ENCODE results near the gene PPME1.

The PPME1 gene

DNA sequence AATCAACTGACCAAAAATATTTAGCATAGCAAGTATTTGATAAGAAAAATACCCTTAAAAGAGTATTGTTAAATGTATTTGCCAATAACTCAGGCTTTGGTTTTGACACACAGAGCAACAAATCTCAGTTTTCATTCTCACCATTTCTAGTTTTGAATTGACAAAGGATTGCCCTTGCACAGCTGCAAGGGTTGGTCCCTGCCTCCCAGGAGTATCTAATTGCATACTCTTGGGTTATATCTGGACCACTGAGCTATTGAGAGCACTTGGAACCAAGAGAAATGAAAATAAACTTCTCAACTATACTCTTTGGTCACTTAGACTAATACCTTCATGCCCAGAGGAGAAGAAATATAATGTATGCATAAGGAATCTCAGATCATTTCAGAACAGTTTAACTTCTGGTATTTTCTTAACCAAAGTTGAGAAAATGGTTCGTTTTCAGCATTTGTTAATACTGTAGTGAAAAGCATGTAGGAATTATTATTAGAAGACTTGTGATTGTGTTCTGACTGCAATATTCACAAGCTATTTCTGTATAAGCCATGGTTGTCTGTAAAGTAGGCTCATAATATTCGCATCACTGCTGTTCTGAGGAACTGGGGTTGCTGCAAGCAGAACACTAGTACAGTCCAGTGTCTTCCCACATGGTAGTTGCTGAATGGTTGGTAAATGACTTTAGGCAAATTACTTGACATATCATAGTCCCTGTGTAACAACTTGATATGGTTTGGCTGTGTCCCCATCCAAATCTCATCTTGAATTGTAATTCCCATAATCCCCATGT lies 8.2 kb upstream of the PPME1 start:
- DNase-seq, result no peak

DNA sequence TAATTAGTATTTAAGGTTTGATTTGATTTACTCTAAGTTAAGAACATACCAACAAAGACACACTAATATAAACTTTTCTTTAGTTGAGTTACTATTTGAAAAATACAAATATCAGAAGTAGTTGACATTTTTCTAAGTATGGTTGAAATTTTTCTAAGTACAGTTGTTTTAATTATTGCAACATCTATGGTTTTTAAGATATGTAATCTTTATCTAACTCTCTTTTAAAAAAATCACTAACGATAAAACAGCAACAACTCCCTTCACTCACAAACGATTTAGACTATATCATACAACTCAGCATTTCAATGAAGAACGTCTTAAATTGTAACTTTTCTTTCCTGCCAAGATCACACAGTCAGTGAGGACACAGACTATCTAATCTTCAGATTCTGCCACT lies 2.3 kb upstream of the PPME1 start:
- DNase-seq, result no peak

DNA sequence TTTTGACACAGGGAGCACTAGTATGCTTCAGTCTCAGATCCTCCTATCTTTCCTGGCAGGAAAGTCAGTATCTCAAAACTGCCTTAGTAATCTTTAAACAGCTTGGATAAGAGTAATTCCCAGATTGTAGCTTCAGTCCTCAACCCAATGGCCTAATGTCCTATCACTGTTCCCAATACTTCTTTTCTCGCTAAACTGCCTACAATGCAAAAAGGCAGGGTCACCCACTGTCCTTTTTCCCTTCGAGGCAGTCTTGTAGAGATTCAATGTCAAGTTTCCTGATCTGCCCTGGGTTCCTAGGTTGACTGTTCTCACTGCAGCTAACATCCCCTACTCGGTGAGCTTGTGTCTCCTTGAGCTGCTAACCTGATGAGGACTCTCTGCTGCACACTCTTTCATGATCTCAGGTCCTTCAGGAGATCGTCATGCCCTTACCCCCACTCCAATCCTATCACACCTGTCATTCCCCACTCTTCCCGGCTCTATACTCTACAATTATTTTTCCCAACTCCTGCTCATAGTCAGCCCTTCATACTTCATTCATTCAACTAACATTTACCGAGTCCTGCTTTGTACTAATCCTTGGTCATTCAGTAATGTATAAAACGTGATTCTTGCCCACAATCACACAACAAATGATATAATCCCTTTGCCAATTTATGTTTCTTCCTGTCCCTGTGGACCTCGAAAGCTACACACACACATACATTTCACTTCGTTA lies 1.2 kb upstream of the PPME1 start:
- no peak for DNase-seq

DNA sequence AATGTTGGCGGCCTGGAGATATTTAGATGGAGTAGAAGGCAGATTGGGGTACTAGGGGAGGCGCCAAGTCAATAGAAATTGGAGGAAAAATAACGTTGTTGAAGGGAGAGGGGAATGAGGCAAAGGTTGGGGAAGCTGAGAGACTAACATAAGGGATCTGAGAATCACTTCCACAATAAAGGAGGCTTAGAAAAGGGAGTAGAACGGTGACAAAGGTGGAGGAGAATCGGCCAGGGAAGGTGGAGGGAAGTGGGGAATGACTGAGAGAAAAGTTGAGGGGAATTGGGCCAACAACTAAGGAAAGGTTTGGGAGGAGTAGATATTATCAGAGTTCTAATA lies 510 bp downstream of the PPME1 start:
- DNase-seq, result no peak

DNA sequence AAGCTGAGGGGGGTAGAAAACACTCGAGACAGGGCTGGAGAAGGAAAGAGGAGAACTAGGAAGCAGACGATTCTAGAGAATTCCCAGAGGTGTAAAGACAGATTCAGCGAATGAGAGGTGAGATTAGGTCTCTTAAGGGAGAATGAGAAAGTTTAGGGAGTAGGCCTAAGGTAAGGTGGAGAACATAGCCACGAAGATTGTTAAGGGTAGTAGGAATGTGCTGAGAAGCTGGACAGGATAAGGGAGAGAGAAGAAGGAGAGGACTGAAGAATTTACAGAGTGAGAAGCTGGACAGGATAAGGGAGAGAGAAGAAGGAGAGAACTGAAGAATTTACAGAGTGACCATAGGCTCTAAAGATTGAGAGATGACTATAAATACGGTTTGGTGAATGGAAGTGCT lies 908 bp downstream of the PPME1 start:
- no peak for DNase-seq

DNA sequence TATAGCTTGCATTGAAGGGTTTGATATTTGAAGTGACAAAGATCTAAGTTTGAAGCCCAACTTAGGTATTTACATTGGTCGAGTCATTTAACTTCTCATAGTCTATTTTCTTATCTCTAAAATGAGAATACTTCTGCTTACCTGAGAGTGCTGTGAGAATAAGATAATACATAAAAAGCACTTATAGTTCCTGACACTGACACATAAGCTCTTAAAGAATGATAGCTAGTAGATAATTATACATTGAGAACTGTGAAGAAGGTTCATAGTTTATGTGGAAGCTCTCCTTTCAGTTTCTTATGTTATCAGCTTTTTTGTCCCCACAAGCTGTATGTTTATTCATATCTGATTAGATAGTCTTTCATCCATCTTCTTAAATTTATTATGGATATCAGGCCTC lies 4.8 kb downstream of the PPME1 start:
- no peak for DNase-seq

DNA sequence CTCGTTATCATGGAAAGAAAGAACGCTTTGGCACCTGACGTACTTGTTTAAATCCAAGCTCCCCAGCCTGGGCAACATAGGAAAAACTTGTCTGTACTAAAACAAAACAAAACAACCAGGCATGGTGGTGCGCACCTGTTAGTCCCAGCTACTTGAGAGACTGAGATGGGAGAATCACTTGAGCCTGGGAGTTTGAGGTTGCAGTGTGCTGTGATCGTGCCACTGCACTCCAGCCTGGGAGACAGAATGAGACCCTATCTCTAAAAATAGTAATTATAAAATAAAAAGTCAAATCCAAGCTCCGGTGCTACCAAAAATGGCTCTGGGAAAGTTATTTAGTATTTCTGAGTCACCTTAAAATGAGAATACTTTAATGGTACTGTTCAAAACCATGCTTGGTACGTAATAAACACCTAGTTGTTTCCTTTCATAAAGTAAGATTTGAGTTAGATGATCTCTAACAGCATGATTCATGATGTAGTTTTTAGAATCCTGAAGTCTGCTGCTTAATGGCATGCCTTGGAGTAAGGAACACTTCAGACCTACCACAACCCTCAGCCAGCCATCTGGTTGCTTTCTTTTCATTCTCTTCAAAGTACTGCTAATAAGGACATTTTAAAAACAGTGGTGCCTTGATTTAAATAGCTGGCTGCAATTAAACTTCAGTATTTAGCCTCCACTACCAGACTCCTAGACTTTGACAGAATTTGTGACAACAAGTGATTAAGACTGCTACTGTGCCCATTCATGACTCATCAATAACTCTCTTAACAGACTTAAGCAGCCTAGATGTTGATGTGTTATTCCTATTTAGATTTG lies 8.4 kb downstream of the PPME1 start:
- no peak for DNase-seq

DNA sequence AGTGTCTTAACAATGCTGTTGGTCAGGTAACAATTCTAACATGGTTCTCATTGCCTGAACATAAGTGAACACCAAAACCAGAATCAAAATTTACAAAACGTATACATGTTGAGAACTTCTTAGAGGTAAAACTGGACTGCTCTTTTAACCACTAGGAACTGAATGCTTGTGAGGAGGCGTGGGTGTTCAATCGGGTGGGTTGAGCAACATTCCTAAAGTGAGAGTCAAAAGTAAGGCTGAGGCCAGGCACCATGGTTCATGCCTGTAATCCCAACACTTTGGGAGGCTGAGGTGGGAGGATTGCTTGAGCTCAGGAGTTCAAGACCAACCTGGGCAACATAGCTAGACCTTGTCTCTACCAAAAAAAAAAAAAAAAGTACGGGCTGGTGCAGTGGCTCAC lies 11.5 kb downstream of the PPME1 start:
- DNase-seq, result no peak

DNA sequence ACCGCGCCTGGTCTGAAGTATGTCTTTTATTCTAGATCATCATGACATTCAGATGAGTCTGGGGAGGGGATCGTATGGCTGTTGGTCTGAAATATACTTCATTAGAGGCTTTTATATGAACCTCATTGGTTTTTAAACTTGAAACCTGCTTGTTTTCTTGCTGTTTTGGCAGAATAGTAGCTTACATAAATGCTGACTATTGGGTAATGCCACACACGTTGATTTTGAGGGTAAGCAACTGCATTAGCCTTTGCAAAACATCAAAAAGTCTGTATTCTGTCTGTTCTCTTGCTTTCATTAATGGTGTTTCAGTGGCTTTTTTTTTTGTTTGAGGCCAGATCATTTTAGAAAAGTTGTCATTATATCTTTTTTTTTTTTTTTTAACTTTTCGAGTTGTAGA lies 14.2 kb downstream of the PPME1 start:
- no peak for DNase-seq

DNA sequence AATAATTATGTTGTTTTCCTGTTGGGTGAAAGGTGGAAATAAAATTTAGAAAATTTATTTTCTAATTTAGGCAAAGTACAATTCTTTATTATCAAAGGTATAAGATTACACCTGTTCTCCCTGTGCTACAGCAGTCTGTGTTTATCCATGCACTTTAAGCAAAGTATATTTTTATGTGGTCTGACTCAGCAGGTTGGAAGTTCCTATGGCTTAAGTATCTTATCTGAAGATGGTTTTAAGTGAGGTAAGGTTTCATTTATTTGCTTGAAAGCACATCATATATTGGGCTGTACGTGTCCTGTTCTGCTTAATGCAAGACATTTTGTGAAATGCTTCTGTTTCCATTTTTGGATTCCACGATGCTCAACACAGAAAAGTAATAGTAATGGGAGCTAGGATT lies 14.6 kb downstream of the PPME1 start:
- DNase-seq, result no peak

DNA sequence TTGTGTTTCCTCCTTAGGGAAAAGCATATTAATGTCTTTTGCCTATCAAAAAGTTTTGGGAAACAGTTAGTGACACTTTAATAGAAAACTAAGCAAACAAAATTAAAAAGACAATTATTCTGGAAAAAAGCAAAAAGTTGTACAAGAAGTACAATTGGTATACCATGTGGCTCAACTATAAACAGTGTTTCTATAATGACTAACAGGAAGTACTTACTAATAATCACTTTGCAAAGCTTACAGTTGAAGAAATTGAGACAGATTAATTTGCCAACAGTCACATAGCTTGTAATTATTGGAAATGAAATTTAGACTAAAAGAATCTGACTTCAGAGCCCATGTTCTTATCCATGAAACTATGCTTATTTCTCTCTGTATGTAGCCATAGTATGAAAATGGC lies 24.7 kb downstream of the PPME1 start:
- DNase-seq, result no peak

DNA sequence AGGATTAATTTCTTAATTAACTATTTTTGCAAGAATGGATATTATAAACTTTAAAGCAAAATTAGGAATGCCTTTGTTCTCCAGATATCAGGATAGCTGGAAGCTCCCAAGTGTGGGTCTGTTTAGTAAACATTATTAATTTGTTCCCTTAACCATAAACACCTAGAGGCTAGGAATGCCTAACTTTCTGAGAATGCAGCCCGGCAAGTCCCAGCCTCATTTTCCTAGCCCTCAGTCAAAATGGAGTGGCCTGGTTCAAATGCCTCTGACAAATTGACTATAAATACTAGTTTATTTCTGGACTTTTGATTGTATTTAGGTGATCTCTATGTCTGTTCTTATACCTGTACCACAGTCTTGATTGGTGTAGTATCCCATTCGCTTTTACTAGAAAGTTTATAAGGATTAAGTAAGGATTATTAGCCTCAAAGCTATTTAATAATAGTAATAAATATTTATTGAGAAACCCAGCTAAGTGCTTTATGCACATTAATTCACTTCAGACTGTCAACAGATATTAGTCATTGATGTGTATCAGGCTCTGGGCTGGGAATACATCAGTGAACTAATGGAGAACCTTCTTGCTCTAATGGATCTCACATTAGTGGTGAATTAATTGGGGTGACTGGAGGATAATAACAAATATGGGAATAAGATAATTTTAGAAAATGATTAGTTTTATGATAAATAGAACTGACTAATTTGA lies 25.8 kb downstream of the PPME1 start:
- DNase-seq, result no peak

DNA sequence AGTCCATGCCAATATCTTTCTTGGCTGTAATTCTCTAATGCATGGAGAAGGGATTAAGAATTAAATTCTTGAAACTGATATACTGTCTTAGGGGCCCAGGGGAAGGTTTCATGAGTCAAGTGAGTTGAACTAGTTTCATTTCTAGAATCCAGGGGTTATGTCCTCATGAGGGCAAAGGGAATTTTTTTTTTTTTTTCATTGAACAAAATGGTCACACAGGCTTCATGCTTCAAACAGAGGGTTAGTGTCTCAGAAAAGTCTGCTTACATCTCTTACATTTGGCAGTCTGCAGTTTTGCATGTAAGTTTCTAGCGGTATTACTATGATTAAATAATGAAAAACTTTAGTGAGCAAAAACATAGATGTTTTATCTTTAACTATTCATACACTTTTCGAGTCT lies 32.9 kb downstream of the PPME1 start:
- DNase-seq, result no peak

DNA sequence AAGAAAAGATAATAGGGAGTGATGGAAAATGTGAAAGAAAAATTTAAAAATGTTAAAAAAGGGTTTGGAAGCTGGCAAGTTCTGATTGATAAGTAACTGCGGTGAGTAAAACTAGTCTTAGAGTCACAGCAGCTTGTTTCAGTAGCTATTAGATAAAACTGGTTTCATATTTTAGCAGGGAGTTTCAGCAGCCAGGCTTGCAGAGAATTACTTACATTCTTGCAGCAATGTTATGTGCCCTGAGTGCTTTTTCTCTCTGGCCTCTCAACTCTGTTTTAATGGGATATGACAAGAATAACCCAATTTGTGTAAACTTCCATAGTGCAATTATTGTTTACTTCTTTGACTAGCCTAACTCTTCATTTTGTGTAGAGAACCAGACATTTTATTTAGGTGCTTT lies 33.6 kb downstream of the PPME1 start:
- DNase-seq, result no peak

DNA sequence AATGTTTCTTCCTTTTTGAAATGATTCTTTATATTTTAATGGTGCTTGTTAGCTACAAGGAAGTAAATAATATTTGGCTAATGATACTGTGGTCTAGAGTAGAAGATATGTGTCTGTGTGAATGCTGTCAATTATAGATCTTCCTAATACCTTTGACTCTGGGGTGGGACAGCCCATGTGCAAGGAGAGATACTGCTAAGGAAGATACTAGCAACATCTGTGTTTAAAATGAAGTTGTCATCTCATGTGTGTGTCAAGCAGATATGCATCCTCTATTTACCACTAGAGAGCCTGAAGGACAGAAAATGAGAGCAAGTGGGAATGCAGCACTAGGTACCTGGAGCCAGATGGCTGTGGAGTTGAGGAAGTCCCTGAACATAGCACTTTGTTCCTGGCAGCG lies 34.1 kb downstream of the PPME1 start:
- no peak for DNase-seq

DNA sequence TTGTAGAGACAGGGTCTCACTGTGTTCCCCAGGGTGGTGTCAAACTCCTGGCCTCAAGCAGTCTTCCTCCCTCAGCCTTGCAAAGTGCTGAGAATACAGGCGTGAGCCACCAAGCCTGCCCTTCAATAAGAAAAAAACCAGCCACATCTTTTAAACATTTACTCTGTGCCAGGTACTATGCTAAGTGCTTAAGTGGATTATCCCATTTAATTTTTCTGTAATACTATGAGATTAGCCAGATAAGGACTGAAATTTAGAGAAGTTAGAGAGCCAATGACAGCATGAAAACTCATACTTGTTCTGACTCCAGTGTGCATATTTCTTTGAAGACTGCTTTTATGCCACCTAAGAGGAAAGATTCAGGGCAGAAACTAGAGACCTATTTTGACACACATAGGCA lies 35.7 kb downstream of the PPME1 start:
- DNase-seq, result no peak

DNA sequence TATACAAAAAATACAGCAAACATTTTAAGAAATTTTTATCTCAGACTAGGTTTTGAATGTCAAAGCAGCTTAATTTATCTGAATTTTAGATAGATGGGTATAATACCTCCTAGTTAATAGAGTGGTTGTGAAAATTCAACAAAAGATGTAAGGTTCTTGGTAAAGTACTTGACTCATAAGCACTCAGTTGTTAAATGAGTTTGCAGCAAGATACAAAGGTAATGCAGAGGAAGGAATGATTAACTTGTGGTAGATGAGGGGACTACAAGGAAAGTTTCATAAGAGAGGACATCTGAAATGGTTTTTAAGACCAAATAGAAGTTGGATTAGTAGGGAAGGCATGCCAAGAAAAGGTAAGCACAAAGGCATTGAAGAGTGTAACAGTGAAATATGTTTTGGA lies 37.4 kb downstream of the PPME1 start:
- DNase-seq, result no peak

DNA sequence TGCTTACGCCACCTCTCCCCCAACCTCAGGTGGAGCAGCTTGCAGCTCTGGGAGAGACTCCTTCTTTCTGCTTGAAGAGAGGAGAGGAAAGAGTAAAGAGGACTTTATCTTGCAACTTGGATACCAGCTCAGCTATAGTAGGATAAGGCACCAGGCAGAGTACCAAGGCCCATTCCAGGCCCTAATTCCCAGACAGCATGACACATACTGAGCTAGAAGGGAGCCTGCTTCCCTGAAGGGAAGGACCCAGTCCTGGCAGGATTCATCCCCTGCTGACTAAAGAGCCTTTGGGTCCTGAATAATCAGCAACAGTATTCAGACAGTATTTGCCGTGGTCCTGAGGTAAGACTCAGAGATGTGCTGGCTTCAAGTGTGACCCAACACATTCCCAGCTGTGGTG lies 41.4 kb downstream of the PPME1 start:
- DNase-seq, result no peak

DNA sequence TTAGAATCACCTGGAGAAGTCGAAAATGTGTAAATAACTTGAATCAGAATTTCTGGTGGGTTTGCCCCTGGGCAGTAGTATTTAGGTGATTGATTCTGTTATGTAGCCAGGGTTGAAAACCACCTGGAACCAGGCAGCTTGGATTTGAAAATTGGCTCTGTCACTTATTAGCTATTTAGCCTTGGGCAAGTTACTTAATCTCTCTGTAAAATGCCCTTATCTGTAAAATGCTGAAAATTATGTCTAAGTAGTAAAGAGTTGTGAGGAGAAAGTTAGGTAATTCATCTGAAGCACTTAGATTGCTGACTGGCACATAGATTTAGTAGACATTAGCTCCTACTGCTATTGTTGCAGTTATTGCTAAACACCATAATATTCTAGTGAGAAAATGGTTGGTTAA lies 49.3 kb downstream of the PPME1 start:
- no peak for DNase-seq

DNA sequence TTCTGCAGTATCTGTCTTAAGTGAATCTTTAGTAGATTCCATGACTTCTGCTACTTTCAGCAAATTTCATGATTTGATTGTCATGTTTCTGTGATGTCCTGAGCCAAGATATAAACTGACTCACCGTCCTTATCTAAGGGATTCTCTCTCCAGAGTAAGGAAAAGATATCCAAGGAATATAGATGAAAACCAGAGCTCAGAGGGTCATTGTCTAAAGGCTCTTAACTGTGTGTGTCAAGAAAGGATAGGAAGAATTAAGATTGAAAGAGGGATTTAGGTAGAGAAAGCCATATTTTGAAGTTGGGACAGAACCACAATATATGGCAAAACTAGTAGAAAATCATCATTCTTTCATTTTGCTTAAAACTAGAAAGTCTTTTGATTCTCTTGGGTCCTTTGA lies 50.7 kb downstream of the PPME1 start:
- DNase-seq, result no peak

DNA sequence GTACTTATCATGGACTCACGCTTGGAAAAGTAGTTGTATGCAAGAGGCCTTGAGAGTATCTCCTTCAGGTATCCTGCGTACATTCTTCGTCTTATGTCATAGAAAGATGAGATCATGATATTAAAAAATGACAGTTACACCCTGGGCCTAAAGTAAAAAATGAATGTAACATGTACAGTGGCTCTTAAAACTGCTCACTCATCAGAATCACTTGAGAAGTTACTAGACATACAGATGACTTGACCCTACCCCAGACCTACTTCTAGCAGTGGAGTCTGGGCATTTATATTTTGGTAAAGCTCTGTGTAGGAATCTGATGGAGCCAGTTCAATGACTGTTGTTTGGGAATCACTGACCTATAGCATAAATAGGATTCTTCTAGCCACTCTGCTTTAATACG lies 54.5 kb downstream of the PPME1 start:
- DNase-seq, result no peak

DNA sequence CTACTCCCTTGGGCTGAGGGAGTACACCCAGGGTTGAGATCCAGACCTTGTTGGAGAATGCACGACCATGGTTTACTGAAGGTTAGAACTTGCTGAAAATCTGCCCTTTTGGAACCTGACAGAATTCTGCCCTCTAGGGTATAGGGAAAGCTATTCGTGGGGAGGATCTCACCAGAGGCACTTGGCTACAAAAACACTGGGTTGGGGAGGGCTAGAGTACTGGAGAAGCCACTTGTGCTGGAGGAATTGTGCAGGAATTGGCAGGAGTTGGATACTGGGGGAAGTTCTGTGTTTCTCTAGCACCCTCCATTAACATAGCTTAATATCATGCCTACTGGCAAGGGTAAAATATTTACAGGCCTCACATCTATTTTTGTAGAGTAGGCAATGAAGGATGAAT lies 55.8 kb downstream of the PPME1 start:
- no peak for DNase-seq

DNA sequence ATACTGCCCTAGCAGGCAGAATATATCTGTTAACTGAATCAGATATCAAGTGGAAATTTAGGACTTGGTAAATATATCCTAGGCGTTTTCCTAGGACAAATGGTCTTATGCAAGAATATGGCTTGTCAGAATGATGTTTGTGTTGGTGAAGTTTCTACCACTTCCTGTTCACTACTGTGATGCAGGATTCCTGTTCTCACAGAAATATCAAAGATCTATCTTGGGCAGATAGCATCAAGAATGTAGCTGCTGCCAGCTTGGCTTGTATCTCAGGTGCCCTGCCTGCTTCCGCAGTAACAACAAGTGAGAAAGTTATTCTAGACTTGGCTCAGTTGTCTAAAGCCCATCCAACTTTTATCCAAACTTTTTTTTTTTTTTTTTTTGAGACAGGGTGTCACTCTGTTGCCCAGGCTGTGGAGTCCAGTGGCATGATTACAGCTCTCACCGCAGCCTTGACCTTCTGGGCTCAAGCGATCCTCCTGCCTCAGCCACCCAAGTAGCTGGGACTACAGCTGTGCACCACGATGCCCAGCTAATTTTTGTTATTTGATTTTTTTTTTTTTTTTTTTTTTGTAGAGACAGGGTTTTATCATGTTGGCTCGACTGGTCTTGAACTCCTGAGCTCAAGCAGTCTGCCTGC lies 61.3 kb downstream of the PPME1 start:
- no peak for DNase-seq

Measured in activated CD4-positive, alpha-beta T cell treated with anti-CD3 and anti-CD28 coated beads, Interleukin-2, amount 50 U/mL, for 4 hours (primary cell).